Effector memory CD8-positive, alpha-beta T cell (primary cell): ENCODE measurements around the gene COMP.

Experiments
- ATAC-seq: fragments of 150-1000 bp; cut with Tn5 transposase; replicated peaks from 2 replicates; pipeline ENCODE4 v1.10.0; 2021; ENCODE audit warnings: mild to moderate bottlenecking, moderate library complexity
- DNase-seq, 3 experiments: peaks; one replicate each; pipeline ENCODE4 v3.0.0; 2021
- H3K27ac Mint-ChIP-seq, 2 donors: one replicate each; pipeline ENCODE4 v1.8.0; 2022; ENCODE audit warnings: mild to moderate bottlenecking in 2 of 2, mixed read lengths in 2 of 2, moderate library complexity in 2 of 2
- H3K27me3 Mint-ChIP-seq, 2 donors: one replicate each; pipeline ENCODE4 v1.8.0; 2022; ENCODE audit warnings: mixed read lengths in 2 of 2
- H3K36me3 Mint-ChIP-seq: one replicate; pipeline ENCODE4 v1.8.0; 2022; ENCODE audit warnings: mild to moderate bottlenecking, moderate library complexity, mixed read lengths; ENCODE audit not compliant: insufficient read depth
- H3K4me1 Mint-ChIP-seq, 2 donors: one replicate each; pipeline ENCODE4 v1.8.0; 2022; ENCODE audit warnings: low read depth in 2 of 2, mixed read lengths in 2 of 2
- H3K4me3 Mint-ChIP-seq, 2 donors: one replicate each; pipeline ENCODE4 v1.8.0; 2022; ENCODE audit warnings: mild to moderate bottlenecking in 2 of 2, mixed read lengths in 2 of 2, moderate library complexity in 2 of 2
- H3K9me3 Mint-ChIP-seq, 2 donors: one replicate each; pipeline ENCODE4 v1.8.0; 2022; ENCODE audit warnings: mixed read lengths in 2 of 2
- total RNA-seq, 9 experiments: gene quantifications; one replicate each; lab custom pipeline; 2026; lab: John Stamatoyannopoulos, UW

Gene COMP
- 0 to 0.06 (median 0) reads per million in 9 experiments for total RNA-seq

DNA sequence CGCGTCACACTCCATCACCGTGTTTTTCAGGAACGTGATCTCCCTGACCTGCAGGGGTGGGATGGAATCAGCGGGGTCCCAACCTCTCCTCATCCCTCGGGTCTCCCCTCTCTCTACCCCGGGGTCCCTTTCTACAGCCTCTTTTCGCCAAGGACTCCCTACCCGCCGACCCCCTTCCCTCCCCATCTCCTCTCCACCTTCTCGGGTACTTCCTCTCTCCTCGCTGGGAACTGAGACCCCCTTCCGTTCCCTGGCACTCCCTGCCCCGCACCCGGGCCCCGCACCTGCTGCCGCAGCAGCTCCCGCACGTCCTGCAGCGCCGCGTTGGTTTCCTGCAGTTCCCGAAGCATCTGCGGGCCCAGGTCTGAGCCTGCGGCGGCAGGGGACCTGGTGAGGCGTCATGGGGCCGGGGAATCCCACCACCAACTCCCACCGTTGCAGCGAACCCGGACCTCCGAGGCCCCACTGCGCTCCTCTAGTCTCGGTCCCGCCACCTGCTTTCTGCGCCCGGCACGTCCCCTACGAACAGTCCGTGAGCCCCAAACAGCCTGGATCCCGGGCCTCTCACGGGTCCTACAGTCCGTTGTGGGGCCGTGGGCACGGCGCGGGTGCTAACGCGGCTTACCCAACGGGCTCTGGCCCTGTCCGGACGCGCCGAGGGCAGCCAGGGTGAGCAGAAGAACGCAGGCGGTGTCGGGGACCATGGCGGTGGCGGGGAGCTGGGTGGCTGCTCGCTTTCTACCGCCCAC is at the start of gene COMP:
Gene COMP, minus strand, starts transcription at position 740 of the 749 bp plus-strand sequence. Its CDS starts 36 bp downstream, at position 704.
- no peak for ATAC-seq
- no peaks in the 10 kb centered on the region for H3K9me3 Mint-ChIP-seq
- H3K27me3 Mint-ChIP-seq: peaks cover 74 to 93% of the 10 kb centered on the region in 2 donors
- peaks cover 10% of the 10 kb centered on the region for H3K36me3 Mint-ChIP-seq
- H3K4me3 Mint-ChIP-seq: peak within 1 kb of the TSS; percentile 72 to 92
- no peak for DNase-seq
- H3K4me1 Mint-ChIP-seq: peaks cover 26 to 29% of the 10 kb centered on the region in 2 donors
- no peak within 1 kb of the TSS for H3K27ac Mint-ChIP-seq

DNA sequence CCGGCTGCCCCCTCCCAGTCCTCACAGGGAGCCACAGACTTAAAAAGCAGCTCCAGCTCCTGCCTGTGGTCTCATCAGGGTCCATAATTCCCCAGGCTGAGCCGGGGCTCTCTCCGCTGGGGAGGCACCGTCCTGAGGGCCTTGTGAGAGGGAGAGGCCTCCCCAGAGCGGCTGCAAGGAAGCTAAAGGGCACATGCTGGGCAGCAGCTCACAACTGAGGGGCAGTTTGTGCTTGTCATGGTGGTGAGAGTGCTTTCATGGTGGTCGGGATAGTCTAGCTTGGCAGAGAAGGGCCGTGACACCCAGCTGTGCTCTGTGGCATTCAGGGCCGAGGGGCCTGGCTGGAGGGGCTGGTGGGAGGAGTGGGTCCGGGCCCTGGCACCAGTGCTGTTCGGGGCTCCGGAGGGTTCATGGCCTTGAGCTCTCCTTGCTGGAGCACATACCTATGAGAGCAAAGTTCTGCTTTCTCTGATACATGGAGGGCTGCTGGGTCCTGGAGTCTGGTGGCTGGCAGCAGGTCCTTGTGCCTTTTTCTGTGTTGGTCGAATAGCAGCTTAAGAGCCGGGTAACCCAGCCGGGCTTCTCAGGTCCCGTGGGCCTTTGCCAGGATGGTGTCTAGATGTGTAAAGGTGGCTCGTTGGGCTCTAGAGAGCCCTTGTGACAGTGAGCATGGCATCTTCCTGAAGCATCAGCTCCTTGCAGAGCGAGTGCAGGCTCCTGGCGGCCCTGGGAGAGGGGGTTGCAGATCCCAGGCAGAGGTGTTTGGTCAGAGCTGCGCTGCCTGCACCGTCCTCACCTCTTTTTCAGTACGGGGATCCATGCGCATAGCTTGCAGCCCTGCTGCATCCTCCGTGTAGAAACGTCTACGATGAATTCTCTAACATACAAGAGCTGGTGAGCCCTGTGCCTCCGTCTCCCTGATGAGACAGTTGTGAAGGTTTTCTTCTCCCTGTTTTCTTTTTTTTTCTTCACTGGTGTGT is 49.5 kb upstream of the COMP start:
- H3K27ac Mint-ChIP-seq: peak overlapping the region; percentile 78 to 86
- H3K9me3 Mint-ChIP-seq: no peaks in the 10 kb centered on the region

DNA sequence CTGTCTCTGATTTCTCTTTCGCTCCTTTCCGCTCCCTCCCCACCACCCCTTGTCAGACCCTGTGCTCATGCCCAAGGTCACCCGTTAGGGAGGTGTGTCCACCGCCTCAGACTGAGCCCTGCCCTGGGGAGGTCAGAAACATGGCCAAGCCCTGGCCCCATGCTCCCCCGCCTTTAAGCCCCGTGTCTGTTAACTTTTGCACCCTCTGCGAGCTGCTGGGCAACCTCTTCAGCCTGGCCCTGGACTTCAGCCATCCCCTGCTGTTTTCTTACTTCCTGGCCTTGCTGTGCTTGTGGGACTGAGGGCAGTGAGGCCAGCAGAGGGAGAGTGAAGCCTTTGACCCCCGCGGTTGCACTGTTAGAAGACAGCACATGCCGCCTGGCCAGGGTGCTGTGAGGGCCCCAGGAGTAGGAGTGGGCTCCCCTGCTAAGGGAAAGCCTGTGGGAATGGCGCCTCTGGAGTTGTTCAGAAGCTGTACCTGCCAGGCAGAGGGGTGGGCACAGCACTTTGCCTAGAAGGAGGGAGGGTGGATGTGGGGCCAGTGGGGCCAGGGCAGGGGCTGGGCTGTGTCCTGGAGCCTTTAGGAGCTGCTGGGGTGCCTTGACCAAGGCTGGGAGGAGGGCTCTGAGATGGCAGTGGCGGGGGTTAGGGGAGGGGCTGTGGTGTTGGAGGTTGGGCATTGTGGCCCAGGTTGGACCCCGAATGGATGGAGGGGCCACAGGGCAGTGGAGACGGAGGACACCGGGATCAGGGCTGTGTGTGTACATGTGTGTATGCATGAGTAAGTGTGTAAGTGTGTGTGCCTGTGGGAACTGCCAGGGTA is 48.6 kb upstream of the COMP start:
- DNase-seq (no peak), ATAC-seq (no peak)
- H3K9me3 Mint-ChIP-seq: no peaks in the 10 kb centered on the region
- peak overlapping the region; percentile 51 to 66 for H3K4me3 Mint-ChIP-seq
- H3K4me1 Mint-ChIP-seq: peaks cover 78 to 81% of the 10 kb centered on the region in 2 donors
- H3K27ac Mint-ChIP-seq: peak overlapping the region; percentile 78 to 86
- H3K36me3 Mint-ChIP-seq: peaks cover 52% of the 10 kb centered on the region
- H3K27me3 Mint-ChIP-seq: no peaks in the 10 kb centered on the region

More for the DNA sequence above, 49.5 kb upstream of the COMP start:
- Mint-ChIP-seq H3K36me3 (peaks cover 48% of the 10 kb centered on the region), H3K4me1 (peaks cover 76 to 79% of the 10 kb centered on the region in 2 donors), H3K4me3 (peak overlapping the region; percentile 65 to 66), H3K27me3 (no peaks in the 10 kb centered on the region)
- ATAC-seq (no peak), DNase-seq (no peak)

DNA sequence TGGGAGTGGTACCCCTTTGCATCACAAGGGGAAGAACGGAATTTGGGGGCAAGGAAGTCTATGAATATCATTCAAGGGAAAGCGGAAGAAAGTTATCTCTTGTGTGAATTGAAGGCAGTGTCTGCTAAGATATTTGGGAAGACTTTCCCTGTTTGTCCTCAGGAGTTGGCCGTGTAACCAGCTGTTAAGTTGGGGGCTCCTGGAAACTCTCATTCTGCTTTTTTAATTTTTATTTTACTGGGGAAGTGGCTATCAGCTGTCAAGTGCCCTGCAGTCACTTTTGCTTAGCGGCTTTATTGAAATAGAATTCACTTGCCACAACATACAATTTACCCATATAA is 43.5 kb upstream of the COMP start:
- Mint-ChIP-seq H3K36me3 (peaks cover 59% of the 10 kb centered on the region), H3K9me3 (no peaks in the 10 kb centered on the region), H3K27ac (peak overlapping the region; percentile 88 to 96), H3K27me3 (no peaks in the 10 kb centered on the region), H3K4me3 (peak overlapping the region; percentile 87 to 94), H3K4me1 (peaks cover 57 to 61% of the 10 kb centered on the region in 2 donors)
- DNase-seq (no peak), ATAC-seq (no peak)

DNA sequence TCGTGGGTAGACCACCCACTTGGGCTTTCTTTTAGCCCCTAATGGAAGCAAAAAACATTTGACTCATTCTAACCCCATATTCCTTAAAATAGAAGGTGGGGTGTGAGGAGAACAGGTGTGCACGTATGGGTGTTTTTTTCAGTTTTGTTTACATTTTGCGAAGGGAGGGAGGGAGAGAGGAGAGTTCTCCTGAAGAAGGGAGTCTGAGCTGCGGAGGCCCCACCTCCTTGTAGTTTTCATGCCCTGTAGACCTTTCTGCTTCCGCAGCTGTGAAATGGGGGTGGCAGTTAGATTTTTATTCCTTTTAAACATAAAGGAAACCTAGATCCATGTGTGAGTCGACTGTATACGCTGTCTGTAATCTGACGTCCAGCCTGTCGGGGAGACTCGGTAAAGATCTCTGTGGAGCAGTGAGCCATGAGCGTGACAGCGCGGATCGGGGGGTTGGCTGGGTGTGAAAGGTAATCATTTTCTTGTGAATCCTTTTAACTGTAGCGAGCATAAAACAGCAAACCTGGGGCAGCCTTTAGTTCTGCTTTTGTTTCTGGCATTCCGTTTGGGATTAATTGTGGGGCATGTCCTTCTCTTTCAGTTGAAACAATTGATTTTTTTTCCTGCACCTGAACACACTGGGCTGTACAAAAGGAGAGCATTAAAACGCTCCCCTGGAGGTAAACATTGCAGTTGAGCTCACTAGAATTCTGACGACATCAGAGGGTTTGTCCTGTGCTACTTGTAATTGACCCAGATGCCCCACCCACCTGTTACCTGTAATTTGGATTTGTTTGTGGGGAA is 42.9 kb upstream of the COMP start:
- peak overlapping the region; percentile 87 to 94 for H3K4me3 Mint-ChIP-seq
- peak overlapping the region; percentile 88 to 96 for H3K27ac Mint-ChIP-seq
- peaks cover 54 to 60% of the 10 kb centered on the region in 2 donors for H3K4me1 Mint-ChIP-seq
- no peak for ATAC-seq
- DNase-seq: no peak
- no peaks in the 10 kb centered on the region for H3K27me3 Mint-ChIP-seq
- peaks cover 54% of the 10 kb centered on the region for H3K36me3 Mint-ChIP-seq
- H3K9me3 Mint-ChIP-seq: no peaks in the 10 kb centered on the region

DNA sequence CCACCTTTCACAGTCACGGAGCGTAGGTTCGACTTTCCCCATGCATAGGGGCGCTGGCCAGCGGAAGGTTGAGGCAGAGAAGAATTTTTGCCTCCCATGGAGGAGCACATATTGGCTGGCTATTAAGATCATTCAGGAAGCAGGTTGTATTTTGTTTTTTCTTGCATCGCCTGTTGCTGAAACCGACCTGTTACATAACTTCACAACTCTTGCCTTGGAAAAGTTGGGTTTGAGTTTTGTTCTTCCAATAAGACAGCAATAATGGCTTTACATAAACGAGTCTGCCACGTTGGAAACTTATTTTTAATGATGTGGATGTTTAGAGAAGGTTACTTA is 42.0 kb upstream of the COMP start:
- Mint-ChIP-seq H3K36me3 (peaks cover 46% of the 10 kb centered on the region), H3K27me3 (no peaks in the 10 kb centered on the region), H3K4me3 (peak overlapping the region; percentile 87 to 94), H3K9me3 (no peaks in the 10 kb centered on the region), H3K4me1 (peaks cover 51 to 52% of the 10 kb centered on the region in 2 donors), H3K27ac (peak overlapping the region; percentile 88 to 96)
- no peak for DNase-seq
- ATAC-seq: no peak

DNA sequence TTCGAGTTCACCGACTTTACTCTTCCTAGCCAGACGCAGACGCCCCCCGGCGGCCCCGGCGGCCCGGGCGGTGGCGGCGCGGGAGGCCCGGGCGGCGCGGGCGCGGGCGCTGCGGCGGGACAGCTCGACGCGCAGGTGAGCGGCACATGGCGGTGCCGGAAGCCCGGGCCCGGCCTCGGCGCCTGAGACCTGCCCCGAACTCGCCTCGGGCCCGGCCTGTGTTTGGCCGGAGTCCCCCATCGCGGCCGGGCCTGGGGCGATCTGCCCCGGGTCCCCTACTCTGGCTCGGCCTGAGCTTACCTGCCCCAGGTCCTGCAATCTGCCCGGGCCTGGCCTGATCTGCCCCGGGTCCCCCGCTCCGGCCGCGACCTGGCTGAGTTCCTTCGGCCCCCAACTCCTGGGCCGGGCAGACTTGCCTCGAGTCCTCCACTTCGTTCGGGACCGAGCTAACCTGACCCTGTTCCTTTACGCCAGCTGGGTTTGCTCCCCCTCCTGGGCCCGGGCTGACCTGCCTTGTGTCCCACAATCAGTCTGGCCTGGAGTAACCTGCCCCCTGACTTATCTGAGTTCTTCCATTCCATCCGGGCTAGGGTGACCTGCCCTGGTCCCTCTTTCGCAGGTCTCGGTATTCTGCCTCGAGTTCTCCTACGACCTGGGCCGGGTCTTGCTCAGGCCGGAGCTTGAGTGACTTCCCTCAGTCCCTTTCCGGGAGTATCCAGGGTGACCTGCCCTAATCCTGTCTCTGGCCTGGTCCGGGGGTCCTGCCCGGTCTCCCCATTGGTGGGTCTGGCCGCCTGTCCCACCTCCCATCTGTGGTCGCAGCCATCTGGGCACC is 41.4 kb upstream of the COMP start:
- peaks cover 45 to 46% of the 10 kb centered on the region in 2 donors for H3K4me1 Mint-ChIP-seq
- H3K36me3 Mint-ChIP-seq: peaks cover 41% of the 10 kb centered on the region
- DNase-seq (no peak), ATAC-seq (peak; percentile 53)
- peak overlapping the region; percentile 88 to 96 for H3K27ac Mint-ChIP-seq
- peak overlapping the region; percentile 87 to 94 for H3K4me3 Mint-ChIP-seq
- peaks cover 0 to 5% of the 10 kb centered on the region in 2 donors for H3K27me3 Mint-ChIP-seq
- no peaks in the 10 kb centered on the region for H3K9me3 Mint-ChIP-seq

DNA sequence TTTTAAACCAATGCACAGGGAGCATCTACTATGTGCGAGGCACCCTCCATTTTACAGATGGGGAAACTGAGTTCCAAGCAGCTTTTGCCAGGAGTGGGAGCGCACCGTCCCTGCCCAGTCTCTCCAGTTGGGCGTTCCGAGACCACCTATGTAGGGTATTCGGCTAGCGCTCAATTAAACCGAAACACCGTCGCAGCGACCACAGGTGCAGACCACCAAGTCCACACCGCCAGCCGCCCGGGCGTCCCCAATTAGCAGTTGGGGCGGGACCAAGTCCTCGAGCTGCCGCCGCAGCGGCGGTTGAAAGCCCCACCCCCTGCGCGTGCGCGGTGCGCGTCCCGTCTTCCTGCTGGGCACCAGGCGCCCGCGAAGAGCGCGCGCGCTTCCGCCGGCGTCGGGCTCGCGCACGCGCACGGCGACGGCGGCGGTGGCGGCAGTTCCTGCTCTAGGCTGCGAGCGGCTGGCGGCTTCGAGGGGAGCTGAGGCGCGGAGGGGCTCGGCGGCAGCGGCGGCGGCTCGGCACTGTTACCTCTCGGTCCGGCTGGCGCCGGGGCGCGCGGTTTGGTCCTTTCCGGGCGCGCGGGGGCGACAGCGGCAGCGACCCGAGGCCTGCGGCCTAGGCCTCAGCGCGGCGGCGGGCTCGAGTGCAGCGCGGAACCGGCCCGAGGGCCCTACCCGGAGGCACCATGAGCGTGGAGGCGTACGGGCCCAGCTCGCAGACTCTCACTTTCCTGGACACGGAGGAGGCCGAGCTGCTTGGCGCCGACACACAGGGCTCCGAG is 40.6 kb upstream of the COMP start, which contains the start of gene UPF1:
Gene UPF1, plus strand, starts transcription at position 436 of the 782 bp plus-strand sequence. Its CDS starts 251 bp downstream, at position 687.
- peaks cover 0 to 11% of the 10 kb centered on the region in 2 donors for H3K27me3 Mint-ChIP-seq
- no peaks in the 10 kb centered on the region for H3K9me3 Mint-ChIP-seq
- peak within 1 kb of the TSS; percentile 87 to 94 for H3K4me3 Mint-ChIP-seq
- H3K27ac Mint-ChIP-seq: peak within 1 kb of the TSS; percentile 88 to 96
- H3K4me1 Mint-ChIP-seq: peaks cover 39% of the 10 kb centered on the region in 2 donors
- ATAC-seq: peak; percentile 86
- peak; percentile 92 to 96 (median 96) for DNase-seq
- peaks cover 35% of the 10 kb centered on the region for H3K36me3 Mint-ChIP-seq

DNA sequence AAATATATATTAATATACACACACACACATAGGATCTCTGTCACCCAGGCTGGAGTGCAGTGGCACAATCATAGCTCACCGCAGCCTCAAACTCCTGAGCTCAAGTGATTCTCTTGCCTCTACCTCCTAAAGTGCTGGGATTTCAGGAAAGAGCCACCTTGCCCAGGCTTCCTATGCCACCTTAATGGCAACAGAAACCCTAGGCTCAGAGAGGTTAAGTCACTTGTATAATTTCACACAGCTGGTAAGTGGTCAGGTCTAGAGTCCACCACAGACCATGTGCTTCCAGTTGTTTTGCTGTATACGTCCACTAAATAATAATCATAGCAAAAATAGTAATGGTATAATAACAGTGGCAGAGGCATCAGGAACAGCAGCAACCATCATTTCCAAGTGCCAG is 39.4 kb upstream of the COMP start:
- no peak overlapping the region for H3K27ac Mint-ChIP-seq
- H3K36me3 Mint-ChIP-seq: peaks cover 23% of the 10 kb centered on the region
- H3K4me3 Mint-ChIP-seq: peak overlapping the region in 1 of 2 donors; percentile 94
- DNase-seq (no peak), ATAC-seq (no peak)
- peaks cover 29% of the 10 kb centered on the region in 2 donors for H3K4me1 Mint-ChIP-seq
- H3K27me3 Mint-ChIP-seq: peaks cover 0 to 11% of the 10 kb centered on the region in 2 donors
- no peaks in the 10 kb centered on the region for H3K9me3 Mint-ChIP-seq

DNA sequence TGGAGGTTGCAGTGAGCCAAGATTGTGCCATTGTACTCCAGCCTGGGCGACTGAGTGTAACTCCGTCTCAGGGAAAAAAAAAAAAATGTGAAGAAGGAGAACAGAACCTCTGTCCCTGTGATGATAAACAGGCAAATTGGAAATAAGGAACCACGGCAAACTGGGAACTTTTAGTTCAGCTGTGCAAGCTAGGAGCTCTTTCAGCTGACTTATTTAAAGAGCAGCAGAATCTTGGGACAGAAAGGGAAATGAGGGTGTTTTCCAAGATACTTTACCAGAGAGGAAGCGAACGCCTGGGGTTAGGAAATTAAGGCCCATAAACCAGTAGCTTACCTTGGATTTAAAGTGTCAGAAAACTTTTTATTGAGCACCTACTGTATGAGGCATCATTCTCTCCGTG is 37.7 kb upstream of the COMP start:
- ATAC-seq (no peak), DNase-seq (no peak)
- H3K27me3 Mint-ChIP-seq: peaks cover 0 to 11% of the 10 kb centered on the region in 2 donors
- peaks cover 12 to 13% of the 10 kb centered on the region in 2 donors for H3K4me1 Mint-ChIP-seq
- peaks cover 15% of the 10 kb centered on the region for H3K36me3 Mint-ChIP-seq
- H3K9me3 Mint-ChIP-seq: no peaks in the 10 kb centered on the region
- H3K27ac Mint-ChIP-seq: no peak overlapping the region
- no peak overlapping the region for H3K4me3 Mint-ChIP-seq

DNA sequence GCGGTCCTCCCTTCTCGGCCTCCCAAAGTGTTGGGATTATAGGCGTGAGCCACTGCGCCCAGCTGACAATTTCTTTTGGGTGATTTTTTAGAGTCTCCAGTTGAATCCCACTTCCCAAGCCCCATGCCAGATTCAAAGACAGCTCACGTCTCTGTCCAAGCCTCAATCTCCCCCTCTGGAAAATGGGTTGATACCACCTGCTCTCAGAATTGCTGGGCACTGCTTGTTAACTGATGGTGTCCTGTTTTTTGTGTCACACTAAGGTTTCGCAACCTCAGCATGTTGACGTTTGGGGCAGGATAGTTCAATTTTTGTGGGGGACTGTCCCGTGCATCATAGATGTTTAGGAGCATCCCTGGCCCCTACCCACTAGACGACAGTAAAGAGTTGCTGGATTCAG is 26.5 kb upstream of the COMP start:
- ATAC-seq: no peak
- Mint-ChIP-seq H3K36me3 (no peaks in the 10 kb centered on the region), H3K9me3 (no peaks in the 10 kb centered on the region), H3K27me3 (peaks cover 0 to 9% of the 10 kb centered on the region in 2 donors), H3K4me3 (no peak overlapping the region), H3K27ac (no peak overlapping the region), H3K4me1 (no peaks in the 10 kb centered on the region)
- no peak for DNase-seq
